ENCODE data around the gene RAB40C. TPM values are rescaled to one million over a fixed set of nuclear protein-coding genes. Genes with fewer than 3 reads are reported as not detected.

Gene RAB40C
- polyA plus RNA-seq, 3 donors, result 14.3 to 32.5 (median 23.6) TPM

GRCh38 chr16:634996-635395, 45.1 kb downstream of the RAB40C start:
- DNase-seq (ENCODE audit: extremely low read depth in 1 of 11, low read depth in 9 of 11, low spot score in 4 of 11), result no peak

DNA sequence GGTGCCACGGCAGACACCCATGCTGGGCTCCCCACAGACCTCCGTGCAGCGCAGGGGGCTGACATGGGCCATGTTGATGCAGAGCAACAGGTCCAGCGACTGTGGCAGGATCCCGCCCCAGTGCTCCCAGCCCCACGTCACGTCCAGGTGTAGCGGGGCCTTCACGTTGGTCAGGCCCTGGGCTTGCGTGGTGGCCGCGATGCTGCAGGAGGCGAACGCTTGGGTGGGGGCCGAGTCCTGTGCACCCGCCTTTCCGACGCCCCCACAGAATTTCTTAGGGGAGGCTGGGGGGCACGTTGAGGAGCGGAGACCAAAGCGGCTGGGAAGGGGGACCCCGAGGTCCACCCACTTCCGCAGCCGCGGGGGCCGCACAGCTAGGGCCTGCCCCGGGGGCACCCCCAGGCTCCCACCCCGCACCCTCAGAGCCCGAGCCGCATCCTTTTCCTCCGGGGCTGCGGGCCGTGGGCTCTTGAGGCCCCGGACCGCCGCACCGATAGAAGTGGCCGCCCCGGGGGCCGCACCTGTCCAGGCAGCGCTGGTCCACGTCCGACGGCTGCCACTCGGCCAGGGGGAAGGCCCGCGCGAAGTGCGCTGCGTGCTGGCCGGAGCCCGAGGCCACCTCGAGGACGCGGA, 45.8 kb downstream of the RAB40C start:
- no peak for DNase-seq (ENCODE audit: extremely low read depth in 1 of 11, low read depth in 9 of 11, low spot score in 4 of 11)

DNA sequence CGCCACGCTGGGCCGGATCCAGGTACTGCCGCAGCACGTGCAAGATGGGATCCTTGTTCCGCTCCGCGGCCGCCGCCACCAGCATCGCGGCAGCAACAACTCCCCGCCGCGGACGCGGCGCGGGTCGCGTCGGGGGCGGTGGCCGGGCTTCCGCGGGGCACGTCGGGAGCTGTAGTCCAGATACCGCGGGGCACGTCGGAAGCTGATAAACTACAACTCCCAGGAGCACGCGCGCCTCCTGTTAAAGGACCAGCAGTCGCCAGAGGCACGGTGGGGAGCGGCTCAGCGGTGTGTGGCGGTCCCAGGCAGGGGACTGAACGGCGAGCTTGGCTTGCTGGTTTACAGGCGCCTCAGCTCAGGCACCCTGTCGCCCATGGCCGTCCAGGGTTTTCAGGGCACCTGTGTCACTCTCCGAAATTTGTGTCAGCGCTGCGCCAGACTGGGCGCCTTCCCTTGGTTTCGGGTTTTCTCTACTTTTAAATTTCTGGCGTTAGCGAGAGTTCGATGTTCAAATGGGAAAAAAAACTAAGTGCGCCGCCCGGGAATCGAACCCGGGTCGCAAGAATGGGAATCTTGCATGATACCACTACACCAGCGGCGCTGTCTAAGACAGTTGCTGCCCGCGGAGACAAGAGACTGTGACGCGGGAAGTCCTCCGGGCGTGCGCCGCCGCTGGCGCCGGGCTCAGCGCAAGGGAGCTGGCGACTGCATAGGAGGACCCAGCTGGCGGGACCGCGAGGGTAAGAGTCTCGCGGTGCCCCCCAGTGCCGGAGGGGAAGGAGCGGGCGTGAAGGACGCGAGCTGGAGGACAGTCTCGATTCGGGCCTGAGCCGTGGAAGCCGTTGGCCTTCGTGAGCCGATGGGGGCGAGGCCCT, 46.6 kb downstream of the RAB40C start, which contains the start of gene METTL26:
Gene METTL26 (minus strand): TSS at position 100 of the 875 bp plus-strand sequence. CDS start 15 bp downstream, at position 85.
- peak; percentile 77 to 92 (median 89) for DNase-seq (ENCODE audit: extremely low read depth in 1 of 11, low read depth in 9 of 11, low spot score in 4 of 11)

DNA sequence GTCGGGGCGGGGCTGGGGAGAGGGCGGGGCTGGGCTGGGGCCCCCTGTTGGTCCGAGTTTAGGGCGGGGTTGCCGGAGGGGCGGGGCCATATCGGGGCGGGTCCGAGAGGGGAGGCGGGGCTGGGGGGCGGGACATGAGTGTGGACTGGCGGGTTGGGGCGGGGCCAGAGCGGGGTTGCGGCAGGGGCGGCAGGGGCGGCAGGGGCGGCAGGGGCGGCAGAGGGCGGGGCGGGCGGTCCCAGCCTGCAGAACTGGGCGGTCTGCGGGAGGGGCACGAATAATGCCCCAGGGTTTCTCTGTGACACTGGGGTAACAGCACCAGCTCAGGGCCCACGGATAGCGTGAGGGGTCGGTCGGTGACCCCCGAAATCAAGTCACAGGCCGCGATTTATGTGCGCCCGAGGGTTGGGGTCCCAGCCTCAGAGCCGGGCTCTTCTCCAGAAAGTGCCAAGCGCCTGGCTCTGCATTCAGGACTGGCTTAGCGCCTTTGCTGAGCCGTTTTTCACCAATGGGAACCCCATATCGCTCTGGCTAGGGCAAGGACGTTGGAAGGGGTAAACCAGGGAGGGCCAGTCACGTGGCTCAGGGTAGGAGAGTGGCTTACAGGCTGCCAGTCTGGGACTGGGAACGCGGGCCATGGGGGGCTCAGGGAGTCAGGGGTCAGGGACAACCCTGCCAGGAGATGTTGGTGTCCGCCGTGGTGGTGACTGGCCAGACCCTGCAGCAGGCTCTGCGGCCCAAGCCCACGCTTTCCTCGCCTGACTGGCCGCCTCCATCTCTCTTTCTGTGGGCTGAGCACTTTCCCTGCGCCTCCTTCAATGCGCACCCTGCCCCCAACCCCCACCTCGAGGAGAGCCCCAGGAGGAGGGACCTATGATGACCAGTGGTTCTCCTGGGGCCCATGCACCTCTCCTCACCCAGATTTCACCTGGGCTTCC, 47.5 kb downstream of the RAB40C start:
- peak in 6 of 11 donors; percentile 64 to 87 (median 76) for DNase-seq (ENCODE audit: extremely low read depth in 1 of 11, low read depth in 9 of 11, low spot score in 4 of 11)

- DNase-seq (ENCODE audit: extremely low read depth in 1 of 11, low read depth in 9 of 11, low spot score in 4 of 11), result no peak
These were observed 48.2 kb downstream of the RAB40C start for GRCh38 chr16:638034-638543.

GRCh38 chr16:638836-639235, 49.0 kb downstream of the RAB40C start:
- DNase-seq (ENCODE audit: extremely low read depth in 1 of 11, low read depth in 9 of 11, low spot score in 4 of 11), result no peak

DNA sequence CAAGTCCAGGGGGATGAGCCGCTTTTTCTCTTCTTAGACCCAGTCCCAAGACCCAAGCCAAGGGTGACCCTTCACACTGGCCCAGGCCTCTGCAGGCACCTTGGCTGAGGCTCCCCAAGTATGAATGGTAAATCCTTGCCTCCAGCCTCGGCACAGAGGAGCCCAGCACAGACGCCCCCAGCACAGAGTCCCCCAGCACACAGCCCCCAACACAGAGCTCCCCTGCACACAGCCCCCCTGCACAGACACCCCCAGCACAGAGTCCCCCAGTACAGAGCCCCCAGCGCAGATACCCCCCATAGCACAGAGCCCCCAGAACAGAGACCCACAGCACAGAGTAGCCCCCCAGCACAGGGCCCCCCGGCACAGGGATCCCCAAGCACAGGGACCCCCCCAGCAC, 50.7 kb downstream of the RAB40C start:
- DNase-seq (ENCODE audit: extremely low read depth in 1 of 11, low read depth in 9 of 11, low spot score in 4 of 11), result no peak

DNA sequence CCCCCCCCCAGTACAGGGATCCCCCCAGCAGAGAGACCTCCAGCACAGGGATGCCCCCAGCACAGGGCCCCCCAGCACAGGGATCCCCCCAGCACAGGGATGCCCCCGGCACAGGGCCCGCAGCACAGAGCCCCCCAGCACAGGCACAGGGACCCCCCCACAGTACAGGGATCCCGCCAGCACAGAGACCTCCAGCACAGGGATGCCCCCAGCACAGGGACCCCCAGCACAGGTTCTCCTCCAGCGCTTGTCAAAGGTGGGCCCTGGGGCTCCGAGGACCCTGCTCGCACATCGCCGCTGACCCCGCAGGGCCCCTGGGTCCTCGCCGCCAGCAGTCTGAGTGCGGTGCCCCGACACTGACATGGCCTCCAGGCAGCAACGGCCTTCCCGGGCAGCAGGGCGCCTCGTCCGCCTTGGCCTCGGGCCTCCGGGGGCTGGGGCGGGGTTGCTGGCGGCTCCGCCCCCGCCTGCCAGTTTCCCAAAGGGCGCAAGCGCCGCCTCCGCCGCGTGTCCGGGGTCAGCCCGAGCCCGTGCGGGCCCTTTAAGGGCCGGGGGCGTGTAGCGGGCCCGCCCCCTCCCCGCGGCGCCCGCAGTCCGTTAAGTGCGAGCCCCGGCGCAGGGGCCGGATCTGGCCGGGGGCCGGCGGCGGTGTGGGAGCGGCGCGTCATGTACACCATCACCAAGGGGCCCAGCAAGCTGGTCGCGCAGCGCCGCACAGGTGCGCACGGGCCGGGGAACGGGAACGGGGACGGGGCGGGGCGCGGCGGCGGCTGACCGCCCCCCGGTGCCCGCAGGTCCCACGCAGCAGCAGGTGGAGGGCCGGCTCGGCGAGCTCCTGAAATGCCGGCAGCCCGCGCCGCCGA, 51.7 kb downstream of the RAB40C start, which contains the start of gene MCRIP2:
Gene MCRIP2 (plus strand): TSS at position 503 of the 863 bp plus-strand sequence. CDS start 164 bp downstream, at position 667.
- DNase-seq (ENCODE audit: extremely low read depth in 1 of 11, low read depth in 9 of 11, low spot score in 4 of 11), result peak in 1 of 11 donors; percentile 49

DNA sequence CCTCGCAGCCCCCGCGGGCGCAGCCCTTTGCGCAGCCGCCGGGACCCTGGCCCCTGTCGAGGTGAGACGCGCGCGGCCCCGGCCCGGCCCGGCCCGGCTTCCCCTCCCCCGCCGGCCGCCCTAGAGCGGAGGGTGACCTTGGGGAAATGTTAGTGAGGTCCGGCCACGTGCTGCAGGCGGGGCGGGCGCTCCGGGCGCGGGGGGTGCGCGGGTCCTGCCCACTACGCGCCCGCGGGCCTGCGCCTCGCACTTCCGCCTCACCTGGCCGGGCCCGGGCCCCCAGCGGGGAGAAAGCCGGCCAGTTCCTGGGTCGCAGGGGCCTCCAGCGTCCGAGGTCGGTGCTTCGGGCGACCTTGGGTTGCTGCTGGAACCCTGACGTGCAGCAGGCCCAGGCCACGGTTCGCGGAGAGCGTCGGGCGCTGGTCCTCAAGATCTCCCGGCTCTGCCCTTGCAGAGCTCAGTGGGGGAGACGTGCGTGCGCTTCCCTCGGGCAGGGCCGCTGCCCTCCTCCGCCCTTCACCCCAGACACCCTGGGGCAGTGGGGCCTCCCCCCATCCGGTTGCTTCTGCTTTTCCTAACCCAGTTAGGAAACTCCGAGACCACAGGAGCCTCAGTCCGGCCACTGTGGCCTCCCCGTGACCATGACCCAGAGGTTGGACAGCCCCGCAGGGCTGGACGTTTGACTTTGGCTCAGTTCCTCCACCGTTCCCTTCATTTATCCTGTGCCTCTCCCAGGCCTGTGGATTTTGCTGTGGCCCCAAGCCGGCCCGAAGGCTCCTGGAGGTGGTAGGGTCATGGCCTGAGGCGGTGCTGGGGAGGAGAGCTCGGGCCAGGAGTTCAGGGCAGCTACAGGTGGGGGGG, 52.6 kb downstream of the RAB40C start:
- no peak for DNase-seq (ENCODE audit: extremely low read depth in 1 of 11, low read depth in 9 of 11, low spot score in 4 of 11)

GRCh38 chr16:643050-643368, 53.1 kb downstream of the RAB40C start:
- no peak for DNase-seq (ENCODE audit: extremely low read depth in 1 of 11, low read depth in 9 of 11, low spot score in 4 of 11)

GRCh38 chr16:644556-644955, 54.7 kb downstream of the RAB40C start:
- no peak for DNase-seq (ENCODE audit: extremely low read depth in 1 of 11, low read depth in 9 of 11, low spot score in 4 of 11)

DNA sequence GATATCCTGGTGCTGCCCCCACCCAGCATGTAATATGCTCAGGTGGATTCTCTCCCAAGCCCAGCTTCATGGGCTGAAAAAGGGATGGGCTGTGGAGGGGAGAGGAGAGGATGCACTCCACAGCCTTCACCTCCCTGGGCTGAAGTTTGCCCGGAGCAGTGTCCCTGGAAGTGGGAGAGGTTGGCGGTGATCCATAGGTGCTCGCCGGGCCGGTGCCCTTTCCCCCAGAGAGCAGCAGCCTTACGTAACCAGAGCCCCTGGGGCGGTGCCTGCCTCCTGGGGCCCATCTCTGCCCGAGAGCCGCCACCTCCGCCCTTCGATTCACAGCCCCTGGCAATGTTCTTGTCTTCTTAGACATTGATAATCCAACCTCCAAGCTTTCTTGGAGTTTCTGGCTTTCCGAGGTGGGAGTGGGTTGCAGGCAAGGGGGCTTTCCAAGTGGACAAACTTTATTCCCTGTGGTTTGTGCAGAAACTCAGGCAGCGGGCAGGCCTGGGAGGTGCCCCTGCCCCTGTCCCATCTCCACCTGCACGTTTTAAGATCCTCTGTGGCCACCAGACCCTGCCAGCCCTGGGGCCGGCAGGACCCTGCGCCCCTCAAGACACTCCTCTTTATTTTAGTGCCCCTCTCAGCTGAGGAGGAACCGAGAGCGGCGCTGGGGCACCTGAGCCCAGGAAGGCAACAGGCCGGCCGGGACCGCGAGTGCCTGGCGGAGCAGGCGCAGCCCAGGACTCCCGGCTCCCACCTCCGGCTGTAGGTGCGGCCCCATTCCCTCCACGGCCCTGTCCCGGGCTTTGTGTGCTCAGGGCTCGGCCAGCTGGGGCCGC, 56.2 kb downstream of the RAB40C start:
- DNase-seq (ENCODE audit: extremely low read depth in 1 of 11, low read depth in 9 of 11, low spot score in 4 of 11), result no peak

- DNase-seq (ENCODE audit: extremely low read depth in 1 of 11, low read depth in 9 of 11, low spot score in 4 of 11), result no peak
These were observed 56.9 kb downstream of the RAB40C start for GRCh38 chr16:646679-647172.

DNA sequence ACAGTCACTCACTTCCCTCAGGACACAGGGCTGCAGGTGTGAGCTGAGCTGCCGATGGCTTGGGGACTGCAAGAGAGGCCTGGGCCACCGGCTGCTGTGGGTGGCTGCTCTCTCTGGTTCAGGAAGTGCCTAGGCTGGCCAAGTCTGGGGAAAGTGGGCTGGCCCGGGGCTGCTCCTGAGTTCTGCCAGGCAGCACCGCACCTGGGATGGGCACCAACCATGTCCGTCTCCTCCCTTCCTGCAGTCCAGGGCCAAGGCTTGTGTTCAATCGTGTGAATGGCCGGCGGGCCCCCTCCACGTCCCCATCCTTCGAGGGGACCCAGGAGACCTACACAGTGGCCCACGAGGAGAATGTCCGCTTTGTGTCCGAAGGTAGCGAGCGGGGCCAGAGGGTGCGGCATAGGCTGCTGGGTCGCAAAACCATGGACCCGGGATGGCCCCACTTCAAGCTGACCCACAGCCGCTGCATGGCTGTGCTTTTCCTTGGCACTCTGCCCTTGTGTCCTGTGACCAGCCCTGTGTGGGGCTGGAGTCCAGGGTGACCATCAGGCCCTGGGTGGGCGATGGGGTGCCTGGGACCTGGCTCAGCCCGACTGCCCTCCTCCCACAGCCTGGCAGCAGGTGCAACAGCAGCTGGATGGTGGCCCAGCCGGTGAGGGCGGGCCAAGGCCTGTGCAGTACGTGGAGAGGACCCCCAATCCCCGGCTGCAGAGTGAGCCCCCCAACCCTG, 57.5 kb downstream of the RAB40C start:
- DNase-seq (ENCODE audit: extremely low read depth in 1 of 11, low read depth in 9 of 11, low spot score in 4 of 11), result no peak

DNA sequence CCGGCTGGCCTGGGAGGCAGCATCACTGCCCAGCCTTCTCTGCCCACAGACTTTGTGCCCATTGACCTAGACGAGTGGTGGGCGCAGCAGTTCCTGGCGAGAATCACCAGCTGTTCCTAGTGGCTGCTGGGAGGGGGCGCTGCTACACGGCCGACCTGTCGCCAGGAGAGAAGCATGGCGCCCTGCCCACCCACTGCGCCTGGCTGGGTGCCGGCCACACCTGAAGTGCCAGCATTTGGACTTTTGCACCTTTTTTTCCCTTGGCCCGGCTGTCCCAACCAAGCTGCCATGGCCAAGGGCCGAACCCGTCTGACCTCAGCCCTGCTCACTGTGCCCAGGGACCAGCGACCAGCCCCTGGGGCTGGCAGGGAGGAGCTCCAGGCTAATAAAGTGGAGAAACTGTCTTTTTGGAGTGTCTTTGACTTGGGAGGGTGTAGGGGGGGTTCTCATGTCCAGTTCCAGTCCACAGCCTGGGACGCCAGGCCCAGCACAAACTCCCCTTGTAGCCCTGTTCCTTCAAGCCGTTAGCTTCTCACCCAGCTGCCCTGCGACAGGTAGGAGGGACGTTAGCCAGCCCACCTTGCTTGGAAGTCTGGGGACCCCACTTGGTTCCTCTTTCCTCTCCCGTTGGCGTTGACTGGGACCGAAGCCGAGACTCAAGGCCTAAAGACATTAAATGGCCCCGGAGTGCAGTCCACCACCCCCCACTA, 58.4 kb downstream of the RAB40C start:
- no peak for DNase-seq (ENCODE audit: extremely low read depth in 1 of 11, low read depth in 9 of 11, low spot score in 4 of 11)
